ENCODE data around the gene DGKQ. TPM values are rescaled to one million over a fixed set of nuclear protein-coding genes. Genes with fewer than 3 reads are reported as not detected.

The DGKQ gene
- total RNA-seq, 2 donors from 2014 or later, result 8.8 to 12.0 TPM

DNA sequence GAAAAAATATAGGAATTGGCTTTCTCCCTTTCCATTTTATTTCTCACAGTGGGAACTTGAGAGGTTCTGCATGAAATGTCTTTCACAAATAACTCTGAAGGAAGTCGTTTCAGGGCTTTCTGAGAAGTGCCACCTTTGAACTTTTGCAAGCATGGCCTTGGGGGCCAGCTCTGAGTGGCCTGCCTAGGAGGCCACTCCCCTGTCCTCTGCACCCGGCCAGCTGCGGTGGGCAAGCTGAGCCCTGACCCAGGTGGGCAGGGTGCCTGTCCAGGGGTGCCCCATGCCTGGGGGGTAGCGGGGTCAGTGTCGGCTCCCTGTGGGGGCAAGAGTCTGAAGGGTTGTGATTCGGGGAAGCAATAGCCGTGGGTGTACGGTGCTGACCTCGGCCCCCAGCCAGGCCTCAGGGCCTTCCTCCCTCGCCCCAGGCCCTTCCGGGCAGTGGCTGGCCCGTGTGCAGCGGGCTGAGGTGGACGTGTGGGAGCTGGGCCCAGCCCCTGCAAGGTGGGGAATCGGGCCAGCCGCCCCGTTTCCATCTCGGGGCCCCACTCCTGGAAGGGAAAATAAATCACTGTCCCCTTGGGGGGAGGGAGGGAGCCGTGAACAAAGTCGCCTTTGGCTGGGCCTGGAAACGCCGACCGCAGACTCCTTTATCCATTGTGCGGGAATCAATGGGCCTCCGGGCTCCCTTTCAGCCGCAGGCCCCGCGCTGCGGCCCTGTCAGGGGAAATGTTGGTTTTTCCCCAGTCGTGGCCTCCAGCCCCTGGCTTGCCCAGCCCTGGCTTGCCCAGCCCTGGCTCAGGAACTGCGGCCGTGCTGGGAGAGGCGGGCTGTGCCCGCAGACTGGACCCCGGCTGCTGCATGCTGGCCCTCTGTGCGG, 41.2 kb upstream of the DGKQ start:
- no peak overlapping the region for H3K27ac Mint-ChIP-seq
- H3K4me1 Mint-ChIP-seq (ENCODE audit: low read depth), result peaks cover 6% of the 10 kb centered on the region
- DNase-seq (no peak), ATAC-seq (replicated peaks in 1 of 2) (no peak)
- H3K27me3 Mint-ChIP-seq (ENCODE audit: low read depth), result no peaks in the 10 kb centered on the region
- H3K4me3 Mint-ChIP-seq, result no peak overlapping the region
- H3K9me3 Mint-ChIP-seq, result no peaks in the 10 kb centered on the region
- H3K36me3 Mint-ChIP-seq (ENCODE audit: insufficient read depth in 2 of 2), result no peaks in the 10 kb centered on the region

DNA sequence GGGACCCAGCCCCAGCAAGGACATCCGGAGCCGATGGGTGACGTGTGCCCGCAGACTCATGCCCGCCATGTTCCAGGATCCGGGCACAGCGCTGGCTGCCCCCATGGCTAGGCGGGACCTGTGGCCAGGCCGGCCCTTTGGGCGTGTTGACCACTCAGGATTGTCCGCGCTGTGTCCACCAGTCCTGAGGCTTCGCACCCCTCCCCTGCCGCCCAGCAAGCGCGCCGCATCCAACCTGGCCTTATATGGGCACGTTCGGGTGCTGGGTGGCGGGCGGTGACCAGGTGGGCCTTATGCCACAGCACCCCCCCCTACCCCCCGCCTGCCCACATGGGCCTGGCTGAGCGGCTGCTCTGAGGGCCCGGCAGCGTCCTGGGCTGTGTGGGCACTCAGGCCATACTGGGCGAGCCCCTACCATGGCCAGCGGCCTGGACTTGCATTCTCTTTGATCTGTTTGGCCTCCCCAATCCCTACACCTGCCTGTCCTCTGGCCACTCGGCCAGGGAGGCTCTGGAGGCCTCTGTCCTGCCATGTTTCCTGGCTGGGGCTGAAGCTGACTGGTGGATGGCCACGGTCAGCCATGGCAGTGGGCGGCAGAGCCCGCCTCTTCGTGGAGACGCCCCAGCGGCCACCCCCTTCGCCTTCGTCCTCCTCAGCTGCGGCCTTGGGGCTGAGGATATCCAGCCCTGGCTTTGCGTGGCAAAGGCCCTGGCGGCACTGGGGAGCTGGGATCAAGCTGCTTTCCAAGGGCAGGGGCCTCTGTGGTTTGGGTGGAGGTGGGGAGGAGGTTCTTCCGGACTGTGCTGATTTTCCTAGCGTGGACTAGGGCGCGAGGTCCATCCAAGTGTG, 40.1 kb upstream of the DGKQ start:
- no peak overlapping the region for H3K27ac Mint-ChIP-seq
- H3K9me3 Mint-ChIP-seq, result no peaks in the 10 kb centered on the region
- H3K27me3 Mint-ChIP-seq (ENCODE audit: low read depth), result peaks cover 9% of the 10 kb centered on the region
- H3K36me3 Mint-ChIP-seq (ENCODE audit: insufficient read depth in 2 of 2), result no peaks in the 10 kb centered on the region
- ATAC-seq (replicated peaks in 1 of 2) (no peak), DNase-seq (no peak)
- peaks cover 13% of the 10 kb centered on the region for H3K4me1 Mint-ChIP-seq (ENCODE audit: low read depth)
- peak overlapping the region; percentile 37 to 44 for H3K4me3 Mint-ChIP-seq

DNA sequence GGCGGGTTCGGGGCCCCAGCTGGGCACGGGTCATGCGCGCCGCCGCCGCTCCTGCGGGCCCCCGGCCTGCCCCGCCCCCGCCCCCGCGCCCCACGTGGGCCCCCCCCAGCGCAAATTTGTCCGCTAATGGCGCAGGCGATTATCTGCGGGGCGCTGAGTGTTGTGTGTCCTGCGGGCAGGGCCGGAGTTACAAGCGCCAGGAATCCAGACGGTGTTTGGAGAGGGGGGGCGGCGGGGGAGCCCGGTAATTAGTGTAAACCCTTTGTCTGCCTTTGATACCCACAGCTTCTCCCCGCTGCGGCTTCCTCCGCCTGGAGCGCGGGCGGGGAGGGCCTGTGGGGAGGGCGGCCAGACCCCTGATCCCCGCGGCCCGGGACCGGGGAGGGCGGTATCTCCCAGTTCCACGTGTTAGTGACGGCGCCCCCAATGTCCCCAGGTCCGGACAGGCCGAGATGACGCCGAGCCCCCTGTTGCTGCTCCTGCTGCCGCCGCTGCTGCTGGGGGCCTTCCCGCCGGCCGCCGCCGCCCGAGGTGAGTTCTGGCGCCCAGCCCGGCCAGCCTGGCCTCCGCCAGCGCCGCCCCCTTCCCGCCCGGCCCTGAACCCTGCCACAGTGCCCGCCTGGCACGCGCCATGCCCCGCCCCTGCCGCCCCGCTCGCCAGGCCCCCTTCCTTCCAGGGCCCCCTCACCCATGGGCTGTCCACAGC, 38.8 kb upstream of the DGKQ start:
- Mint-ChIP-seq H3K27ac (no peak overlapping the region), H3K4me3 (peak overlapping the region; percentile 49 to 70), H3K4me1 (ENCODE audit: low read depth) (peaks cover 13% of the 10 kb centered on the region), H3K27me3 (ENCODE audit: low read depth) (peaks cover 21% of the 10 kb centered on the region), H3K9me3 (no peaks in the 10 kb centered on the region), H3K36me3 (ENCODE audit: insufficient read depth in 2 of 2) (no peaks in the 10 kb centered on the region)
- ATAC-seq (replicated peaks in 1 of 2), result no peak
- peak; percentile 30 to 34 for DNase-seq

DNA sequence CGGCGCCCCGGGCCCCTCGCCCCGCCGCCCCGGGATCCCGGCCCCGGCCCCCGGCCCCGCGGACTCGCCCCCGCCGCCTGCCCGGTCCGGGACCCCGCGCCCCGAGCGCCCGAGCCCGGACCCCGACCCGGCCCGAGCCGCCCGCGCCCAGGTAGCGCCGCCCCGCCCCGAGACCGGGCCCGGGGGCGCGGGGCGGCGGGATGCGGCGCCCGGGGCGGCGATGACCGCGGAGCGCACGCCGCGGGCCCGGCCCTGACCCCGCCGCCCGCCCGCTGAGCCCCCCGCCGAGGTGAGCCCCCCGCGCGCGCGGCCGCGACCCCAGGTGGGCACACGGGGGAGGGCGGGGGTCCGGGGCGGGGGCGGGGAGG, 38.3 kb upstream of the DGKQ start:
- Mint-ChIP-seq H3K27ac (no peak overlapping the region), H3K4me1 (ENCODE audit: low read depth) (peaks cover 13% of the 10 kb centered on the region), H3K4me3 (peak overlapping the region in 1 of 2 donors; percentile 42), H3K36me3 (ENCODE audit: insufficient read depth in 2 of 2) (no peaks in the 10 kb centered on the region), H3K27me3 (ENCODE audit: low read depth) (peaks cover 27% of the 10 kb centered on the region), H3K9me3 (peaks cover 0 to 3% of the 10 kb centered on the region in 2 donors)
- ATAC-seq (replicated peaks in 1 of 2) (no peak), DNase-seq (no peak)

DNA sequence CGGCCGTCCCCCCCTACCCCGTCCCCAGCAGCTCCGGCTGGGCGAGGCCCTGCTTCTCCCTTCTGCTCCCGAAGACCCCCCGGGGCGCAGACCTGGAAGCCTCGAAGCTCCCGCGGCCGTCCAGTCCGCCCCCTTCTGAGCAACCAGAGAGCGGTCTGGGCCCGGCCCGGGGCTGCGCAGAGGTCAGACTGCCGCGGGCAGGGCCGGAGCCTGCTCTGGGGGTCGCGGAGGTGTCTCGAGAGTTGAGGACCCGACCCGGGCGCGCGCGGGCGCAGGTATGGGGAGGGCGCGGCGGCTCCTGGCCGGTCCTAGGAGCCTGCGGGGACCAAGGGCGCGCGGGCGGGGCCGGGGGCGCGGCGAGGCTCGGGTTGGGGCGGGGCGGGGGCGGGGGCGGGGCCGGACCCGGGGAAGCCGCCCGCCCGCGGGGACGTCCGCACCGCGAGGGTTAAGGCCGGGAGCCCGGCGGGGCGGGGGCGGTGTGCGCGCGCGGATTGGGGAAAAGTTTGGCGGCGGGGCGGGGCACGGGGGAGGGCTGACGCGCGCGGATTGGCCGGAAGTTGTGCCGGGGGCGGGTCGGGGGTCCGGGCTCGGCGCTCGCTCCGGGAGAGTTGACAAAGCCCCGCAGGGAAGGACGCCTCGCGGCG, 37.8 kb upstream of the DGKQ start, which contains the start of gene FGFRL1:
TSS of gene FGFRL1 (plus strand) at position 605 of the 644 bp plus-strand sequence. CDS start 860 bp downstream, outside the sequence.
- Mint-ChIP-seq H3K4me1 (ENCODE audit: low read depth) (peaks cover 13% of the 10 kb centered on the region), H3K27me3 (ENCODE audit: low read depth) (peaks cover 28% of the 10 kb centered on the region), H3K4me3 (peak within 1 kb of the TSS; percentile 84 to 91), H3K27ac (peak within 1 kb of the TSS; percentile 61), H3K9me3 (peaks cover 0 to 3% of the 10 kb centered on the region in 2 donors), H3K36me3 (ENCODE audit: insufficient read depth in 2 of 2) (no peaks in the 10 kb centered on the region)
- DNase-seq (peak; percentile 95 to 96), ATAC-seq (replicated peaks in 1 of 2) (peak; percentile 62 to 68)

DNA sequence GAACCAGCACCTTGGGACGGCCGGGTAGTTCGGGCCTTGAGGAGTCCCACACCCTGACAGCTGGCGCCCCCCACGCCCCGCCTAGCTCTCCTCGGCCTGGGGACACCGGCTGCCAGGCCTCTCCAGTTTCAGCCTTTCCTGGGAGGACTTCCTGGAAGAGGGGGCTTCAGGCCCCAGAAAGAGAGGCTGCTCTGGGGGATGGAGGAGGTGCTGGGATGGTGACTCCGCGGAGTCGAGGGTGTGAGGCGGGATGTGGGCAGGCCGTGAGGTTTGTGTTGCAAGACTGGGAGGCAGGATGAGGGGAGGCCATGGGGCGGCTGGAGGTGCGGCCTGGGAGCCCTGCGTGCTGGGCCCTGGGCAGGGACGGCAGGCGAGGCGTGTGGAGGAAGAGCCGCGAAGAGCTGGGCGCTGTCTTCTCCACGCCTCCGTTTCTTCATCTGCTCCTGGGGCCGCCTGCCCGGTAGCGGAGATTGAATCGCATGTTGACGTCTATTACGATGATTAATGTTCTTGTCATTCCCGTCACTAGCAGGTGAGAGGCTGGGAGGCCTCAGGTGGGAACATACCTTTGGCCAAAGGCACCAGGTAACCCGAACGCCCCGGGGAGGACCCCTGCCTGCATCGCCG, 37.1 kb upstream of the DGKQ start:
- peak overlapping the region; percentile 84 to 91 for H3K4me3 Mint-ChIP-seq
- H3K9me3 Mint-ChIP-seq, result peaks cover 0 to 3% of the 10 kb centered on the region in 2 donors
- peak; percentile 83 to 90 for DNase-seq

DNA sequence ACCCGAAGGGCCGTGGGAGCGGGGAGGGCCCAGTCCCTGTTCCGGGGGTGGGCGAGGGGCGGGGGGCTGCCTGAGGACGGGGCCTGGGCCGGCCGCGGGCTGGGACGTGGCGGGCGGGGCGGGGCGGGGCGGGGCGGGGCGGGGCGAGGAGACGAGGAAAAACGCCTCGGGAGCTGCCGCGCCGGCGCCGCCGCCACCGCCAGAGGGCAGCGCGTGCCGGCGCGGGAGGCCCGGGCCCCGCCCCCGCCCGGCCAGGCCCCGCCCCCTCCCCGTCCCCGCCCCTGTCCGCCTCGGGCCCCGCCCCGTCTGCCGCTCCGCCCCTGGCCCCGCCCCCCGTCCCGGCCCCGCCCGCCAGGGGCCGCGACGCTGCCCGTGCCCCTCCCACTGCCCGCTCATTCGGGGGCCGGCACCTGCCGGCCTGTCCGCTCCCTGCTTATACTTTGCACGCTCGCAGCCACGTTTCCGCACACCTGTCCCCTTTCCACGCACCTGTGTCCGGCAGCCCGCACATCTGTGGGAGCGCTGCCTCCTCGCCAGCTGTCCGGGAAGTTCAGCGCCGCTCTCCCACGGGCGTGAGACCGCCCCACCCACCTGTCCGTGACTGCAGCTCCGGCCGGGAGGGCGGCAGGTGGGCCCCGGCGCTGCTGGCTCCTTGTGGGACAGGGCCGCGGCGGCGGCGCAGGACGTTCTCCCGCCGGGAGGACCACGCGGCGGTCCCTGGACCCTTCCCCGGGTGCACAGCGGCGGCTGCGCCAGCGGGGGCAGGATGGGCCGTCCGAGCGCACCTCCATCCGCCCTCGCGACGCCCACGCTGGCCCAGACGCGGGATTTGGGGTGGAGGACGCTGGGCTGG, 36.4 kb upstream of the DGKQ start:
- peak; percentile 53 for ATAC-seq (replicated peaks in 1 of 2)
- Mint-ChIP-seq H3K27ac (no peak overlapping the region), H3K9me3 (peaks cover 0 to 3% of the 10 kb centered on the region in 2 donors)

More for the DNA sequence above, 37.1 kb upstream of the DGKQ start:
- H3K4me1 Mint-ChIP-seq (ENCODE audit: low read depth), result peaks cover 13% of the 10 kb centered on the region
- peaks cover 28% of the 10 kb centered on the region for H3K27me3 Mint-ChIP-seq (ENCODE audit: low read depth)
- peak overlapping the region; percentile 61 for H3K27ac Mint-ChIP-seq
- H3K36me3 Mint-ChIP-seq (ENCODE audit: insufficient read depth in 2 of 2), result no peaks in the 10 kb centered on the region
- peak; percentile 67 to 71 for ATAC-seq (replicated peaks in 1 of 2)

DNA sequence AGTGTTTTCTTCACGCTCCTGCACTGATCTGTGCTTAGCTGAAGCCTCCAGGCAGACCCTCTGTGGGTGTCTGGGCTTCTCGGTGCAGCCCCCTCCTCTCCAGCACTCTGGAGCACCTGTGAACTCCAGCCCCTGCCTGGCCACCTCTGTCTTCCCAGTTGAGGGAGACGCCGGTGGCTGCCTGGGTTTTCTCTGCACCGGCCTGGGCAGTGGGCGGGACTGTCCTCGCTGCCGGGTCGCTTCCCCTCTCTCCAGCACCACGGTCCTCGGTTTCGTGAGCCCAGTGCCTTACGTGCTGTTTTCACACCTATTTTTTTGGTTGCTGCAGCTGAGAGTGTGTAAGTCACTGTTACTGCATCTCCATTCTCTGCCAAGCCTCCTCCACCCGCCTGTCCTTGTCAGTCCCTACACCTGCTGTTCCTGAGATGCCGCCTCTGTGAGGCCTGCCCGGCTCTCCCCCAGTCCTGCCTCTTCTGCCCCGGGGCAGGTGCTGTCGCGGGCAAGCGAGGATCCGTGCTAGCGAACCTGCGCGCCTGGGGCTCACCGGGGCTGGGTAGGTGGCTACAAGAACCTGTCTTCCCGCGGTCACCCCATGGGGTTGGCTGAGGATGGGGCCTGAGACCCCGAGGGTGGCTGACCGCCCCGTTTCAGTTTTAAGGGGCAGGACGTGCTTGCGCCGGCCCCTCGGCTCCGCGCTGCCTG, 35.6 kb upstream of the DGKQ start:
- Mint-ChIP-seq H3K9me3 (peaks cover 0 to 3% of the 10 kb centered on the region in 2 donors), H3K27me3 (ENCODE audit: low read depth) (peaks cover 28% of the 10 kb centered on the region), H3K4me3 (peak overlapping the region; percentile 77 to 82), H3K4me1 (ENCODE audit: low read depth) (peaks cover 13% of the 10 kb centered on the region), H3K27ac (no peak overlapping the region), H3K36me3 (ENCODE audit: insufficient read depth in 2 of 2) (no peaks in the 10 kb centered on the region)
- DNase-seq (peak; percentile 40 to 42), ATAC-seq (replicated peaks in 1 of 2) (no peak)

More for the DNA sequence above, 36.4 kb upstream of the DGKQ start:
- Mint-ChIP-seq H3K4me3 (peak overlapping the region; percentile 84 to 91), H3K36me3 (ENCODE audit: insufficient read depth in 2 of 2) (no peaks in the 10 kb centered on the region), H3K4me1 (ENCODE audit: low read depth) (peaks cover 13% of the 10 kb centered on the region), H3K27me3 (ENCODE audit: low read depth) (peaks cover 28% of the 10 kb centered on the region)
- DNase-seq, result peak; percentile 77 to 84

DNA sequence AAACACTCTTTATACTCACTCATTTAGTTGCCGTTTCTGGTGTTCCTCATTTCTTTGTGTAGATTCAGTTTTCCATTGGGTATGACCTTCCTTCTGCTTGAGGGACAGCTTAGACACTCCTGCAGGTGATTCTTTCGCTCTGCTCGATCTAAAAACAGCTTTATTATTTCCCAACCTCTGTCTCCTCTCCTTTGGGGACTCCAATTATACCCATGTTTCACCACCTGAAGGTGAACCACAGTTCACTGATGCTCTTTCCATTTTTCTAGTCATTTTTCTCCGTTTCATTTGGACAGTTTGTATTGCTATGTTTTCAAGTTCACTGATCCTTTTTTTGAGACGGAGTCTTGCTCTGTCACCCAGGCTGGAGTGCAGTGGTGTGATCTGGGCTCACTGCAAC, 33.5 kb upstream of the DGKQ start:
- H3K9me3 Mint-ChIP-seq, result peaks cover 0 to 3% of the 10 kb centered on the region in 2 donors
- H3K27ac Mint-ChIP-seq, result no peak overlapping the region
- no peaks in the 10 kb centered on the region for H3K36me3 Mint-ChIP-seq (ENCODE audit: insufficient read depth in 2 of 2)
- no peak for ATAC-seq (replicated peaks in 1 of 2)
- H3K27me3 Mint-ChIP-seq (ENCODE audit: low read depth), result peaks cover 28% of the 10 kb centered on the region
- H3K4me1 Mint-ChIP-seq (ENCODE audit: low read depth), result peaks cover 13% of the 10 kb centered on the region
- H3K4me3 Mint-ChIP-seq, result no peak overlapping the region
- no peak for DNase-seq

DNA sequence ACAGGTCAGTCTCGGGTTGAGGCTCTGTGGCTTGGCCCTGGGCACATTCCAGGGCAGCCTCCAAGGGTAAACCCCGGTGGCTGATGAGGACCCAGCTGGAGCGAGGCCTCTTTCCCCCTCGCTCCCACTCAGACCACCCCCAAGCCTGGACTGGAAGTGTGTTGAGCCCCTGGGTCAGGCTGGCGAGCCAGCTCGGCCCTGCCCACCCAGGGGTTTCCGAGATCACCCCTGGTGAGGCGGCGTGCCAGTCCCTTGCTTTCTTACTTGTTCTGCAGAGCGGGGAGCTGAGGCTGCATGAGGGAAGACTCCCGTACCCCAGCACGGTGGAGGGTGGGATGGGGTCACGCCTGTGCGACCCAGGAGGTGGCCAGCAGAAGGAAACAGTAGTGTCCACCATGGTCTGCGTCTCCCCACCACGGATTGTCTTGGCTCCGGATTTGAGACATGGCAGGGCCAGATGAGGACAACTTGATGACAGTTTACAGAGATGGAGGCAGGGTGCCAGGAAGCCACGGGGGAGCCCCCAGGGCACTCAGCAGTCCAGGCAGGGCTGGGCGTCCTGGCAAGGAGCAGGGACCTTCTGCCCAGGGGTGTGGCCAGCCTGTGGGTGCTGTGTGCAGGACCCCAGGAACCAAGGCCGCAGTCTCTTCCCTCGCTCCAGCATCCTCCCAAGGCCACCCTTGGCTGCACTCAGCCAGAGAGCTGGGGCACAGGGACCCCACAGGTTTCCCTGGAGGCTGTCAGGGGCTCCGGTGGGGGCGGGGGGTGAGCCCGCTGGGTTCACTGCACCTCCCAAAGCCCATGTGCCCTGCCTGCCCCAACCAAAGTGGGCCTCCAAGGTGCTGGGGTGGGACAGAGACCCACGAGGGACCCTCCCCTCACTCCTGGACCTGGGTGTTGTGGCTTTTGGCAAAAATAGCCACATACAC, 31.5 kb upstream of the DGKQ start:
- Mint-ChIP-seq H3K9me3 (peaks cover 0 to 3% of the 10 kb centered on the region in 2 donors), H3K4me3 (no peak overlapping the region), H3K27ac (no peak overlapping the region), H3K27me3 (ENCODE audit: low read depth) (peaks cover 28% of the 10 kb centered on the region), H3K4me1 (ENCODE audit: low read depth) (peaks cover 6% of the 10 kb centered on the region), H3K36me3 (ENCODE audit: insufficient read depth in 2 of 2) (no peaks in the 10 kb centered on the region)
- ATAC-seq (replicated peaks in 1 of 2) (no peak), DNase-seq (no peak)
